Activated T-helper 1 cell treated with anti-CD3 and anti-CD28 coated beads, Interleukin-2, amount 50 U/mL, for 16 hours (primary cell): ENCODE data around the gene PAX7.

ENCODE experiments used
- DNase-seq, 2 donors: peaks; one replicate each; pipeline ENCODE4 v3.0.0-alpha.2; 2020; ENCODE audit warnings: low read depth in 1 of 2, low spot score in 1 of 2

Gene PAX7

DNA sequence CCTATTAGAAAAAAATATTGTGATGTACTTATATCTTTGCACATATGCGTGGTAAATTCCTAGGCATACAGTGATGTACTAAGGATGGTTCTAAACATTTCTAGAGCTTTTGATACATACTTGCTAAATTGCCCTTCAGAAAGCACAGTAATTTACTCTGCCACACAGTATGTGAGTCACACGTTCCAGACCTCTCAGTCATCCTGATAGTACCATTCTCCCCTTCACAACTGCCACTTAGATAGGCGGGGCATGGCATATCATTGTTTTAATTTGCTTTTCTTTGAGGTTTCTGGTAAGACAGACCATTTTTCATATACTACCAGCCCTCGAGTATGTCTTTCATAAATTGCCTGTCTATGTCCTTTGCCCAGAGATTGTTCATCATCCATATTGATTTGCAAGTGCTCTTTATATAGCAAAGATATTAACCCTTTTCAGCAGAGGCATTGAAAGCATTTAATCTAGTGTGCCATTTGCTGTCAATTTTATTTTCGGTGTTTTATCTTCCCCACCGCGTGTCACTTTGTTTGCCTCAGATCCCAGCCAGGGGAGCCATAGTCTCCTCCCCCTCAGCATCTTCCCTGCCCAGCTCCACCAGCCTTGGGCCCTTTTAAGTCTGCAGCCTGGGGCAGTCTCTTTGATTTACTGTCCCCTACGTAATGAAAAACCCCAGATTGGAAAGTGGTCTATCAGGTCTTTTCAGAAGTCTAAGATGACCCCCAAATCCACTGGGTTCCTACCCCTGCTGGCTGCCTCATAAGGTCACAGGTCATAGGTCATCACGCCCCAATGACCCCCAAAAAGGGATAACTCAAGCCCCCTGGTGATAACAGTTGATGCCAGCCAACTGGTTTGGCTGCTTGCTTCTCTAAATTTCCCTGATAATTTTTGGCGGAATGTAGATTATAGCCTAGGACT, 11.8 kb upstream of the PAX7 start:
- no peak for DNase-seq

DNA sequence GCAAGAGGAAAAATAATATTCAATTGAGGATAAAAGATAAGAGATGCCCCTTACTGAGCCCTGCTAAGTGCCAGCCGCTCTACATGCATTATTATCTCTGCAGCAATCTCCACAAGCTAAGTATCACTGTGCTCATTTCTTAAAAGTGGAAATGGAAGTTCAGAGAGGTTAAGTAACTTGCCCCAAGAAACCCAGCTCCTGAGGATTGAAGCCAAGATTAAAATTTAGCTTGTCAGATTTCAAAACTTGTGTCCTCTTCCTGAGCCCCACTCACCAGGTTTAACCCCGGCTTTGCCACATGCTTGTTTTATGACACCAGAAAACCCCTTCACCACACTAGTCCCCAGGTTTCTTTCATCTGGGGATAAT, 11.2 kb upstream of the PAX7 start:
- DNase-seq: no peak

DNA sequence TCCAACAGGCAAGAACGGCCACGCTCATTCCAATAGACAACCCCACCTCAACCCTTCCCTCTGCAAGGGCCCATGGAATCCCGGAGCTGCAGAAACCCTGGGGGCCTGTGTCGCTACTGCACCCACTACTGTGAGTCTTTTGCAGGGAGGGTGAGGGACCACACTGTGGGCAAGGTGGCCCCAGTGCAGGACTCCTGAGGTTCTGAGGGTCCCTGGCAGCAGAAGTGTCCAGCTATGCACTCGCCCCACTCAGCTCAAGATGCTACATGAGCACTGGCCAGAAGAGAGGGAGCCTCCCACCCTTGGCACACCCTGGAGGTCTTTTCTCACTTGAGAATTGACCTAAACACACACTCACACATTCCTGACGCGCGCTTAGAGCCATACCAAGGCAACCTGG, 2.1 kb upstream of the PAX7 start:
- DNase-seq: no peak

DNA sequence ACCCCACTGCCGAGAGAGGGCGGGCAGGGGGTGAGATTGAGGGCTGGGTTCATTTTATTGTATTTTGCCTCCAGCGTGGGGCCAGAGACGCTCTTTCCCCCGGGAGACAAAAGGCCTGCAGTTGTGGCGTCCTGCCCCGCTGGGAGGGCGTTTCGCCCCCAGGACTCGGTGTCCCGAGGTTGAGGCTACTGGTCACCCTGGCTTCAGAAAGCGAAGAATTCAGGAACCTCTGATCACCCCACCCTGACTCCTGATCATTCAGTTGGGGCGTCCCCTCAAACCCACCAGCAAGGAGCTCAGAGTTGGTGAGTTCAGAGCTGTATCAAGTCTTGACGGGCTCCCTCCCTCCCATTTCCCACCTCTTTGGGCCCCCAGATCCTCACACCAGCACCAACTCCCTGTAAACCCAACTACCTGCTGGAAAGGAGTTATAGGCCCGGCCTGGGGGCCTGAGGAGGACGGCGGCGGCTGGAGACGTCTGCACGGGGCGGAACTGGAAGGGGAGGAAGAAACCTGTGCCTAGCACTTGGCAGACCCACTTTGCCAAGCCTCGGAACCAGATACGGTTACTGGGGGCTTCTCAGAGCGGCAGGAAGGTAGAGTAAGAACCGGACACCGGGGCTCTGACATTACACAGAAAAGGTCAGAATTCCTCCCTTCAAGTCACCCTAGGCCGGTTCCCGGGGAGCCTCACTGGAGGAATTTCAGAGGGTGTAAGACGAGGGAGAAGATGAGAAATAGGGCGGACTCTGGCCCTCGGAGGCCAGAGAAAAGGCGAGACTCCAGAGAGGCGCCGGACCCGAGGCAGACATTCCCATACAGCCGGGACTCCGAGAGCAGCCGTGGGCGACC, 761 bp upstream of the PAX7 start:
- DNase-seq: no peak

DNA sequence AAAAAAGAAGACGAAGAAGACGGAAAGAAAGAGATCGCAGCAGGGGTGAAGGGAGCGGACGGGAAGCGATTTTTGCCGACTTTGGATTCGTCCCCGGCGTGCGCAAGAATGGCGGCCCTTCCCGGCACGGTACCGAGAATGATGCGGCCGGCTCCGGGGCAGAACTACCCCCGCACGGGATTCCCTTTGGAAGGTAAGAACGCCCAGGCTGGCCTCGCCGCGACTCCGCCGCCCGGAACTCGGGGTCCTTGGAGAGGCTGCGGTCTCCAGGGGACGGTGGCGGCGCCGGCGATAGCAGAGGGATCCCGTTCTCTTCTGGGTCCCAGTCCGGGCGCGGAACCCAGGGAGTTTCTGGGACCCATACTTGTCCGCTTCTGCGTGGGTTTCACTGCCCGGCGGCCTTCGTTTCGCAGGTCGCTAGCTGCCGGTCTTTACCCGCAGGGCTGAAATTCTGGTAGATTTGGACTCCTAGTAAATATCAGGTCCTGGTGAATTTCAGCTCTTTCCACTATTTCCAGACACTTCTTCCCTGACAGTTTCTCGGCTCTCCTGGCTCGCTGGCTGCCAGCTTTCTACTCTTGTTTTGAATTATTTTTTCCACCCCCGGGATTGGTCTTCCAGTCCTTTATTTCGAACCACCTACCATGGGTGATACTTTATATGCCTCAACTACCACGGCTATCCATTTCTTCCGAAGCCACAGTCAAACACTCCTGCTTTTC, 1.0 kb downstream of the PAX7 start:
- DNase-seq: no peak

DNA sequence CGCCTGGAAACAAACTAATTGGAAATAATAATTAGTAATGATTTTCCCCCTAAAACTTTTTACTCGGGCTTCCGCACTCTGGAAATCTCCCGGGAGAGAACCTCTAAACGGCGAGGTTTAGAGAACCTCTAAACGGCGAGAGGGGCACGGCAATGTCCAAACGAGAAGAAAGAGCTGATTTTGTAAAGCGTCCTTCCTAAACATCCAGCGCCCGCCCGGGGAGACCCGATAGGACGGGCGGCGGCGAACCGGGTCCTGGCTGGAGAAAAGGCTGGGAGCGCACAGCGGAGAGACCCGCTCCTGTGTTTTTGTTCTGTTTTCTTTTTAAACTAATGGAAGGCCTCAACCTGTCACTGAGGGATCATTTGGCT, 1.6 kb downstream of the PAX7 start:
- DNase-seq: no peak

DNA sequence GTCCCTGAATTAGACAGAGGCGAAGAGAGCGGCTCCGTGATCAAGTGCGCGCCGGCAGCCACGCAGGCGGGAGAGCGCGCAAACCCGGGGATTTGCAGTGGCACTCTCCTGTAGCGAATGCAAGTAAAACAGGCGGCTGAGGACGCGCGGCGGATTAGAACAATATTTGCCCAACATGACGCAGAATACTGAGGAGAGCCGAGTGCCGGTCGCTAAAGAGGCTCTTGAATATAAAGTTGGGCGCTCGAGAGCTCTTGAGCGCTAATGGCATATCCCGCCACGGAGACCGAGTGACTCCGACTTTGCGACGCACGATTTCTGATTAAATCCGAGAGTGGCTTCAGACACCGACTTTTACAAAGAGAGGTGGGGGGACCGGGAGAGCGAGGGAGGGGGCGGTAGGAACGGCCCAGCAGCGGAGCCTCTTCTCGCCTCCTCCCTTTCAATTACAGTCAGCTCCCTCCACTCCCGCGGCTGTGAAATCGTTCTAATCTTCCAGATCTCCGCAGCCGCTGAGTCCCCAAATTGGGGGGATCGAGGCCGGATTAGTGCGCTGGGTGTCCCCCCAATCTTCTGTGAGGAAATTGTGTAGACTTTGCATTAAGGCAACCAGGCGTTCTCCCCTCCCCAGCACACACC, 2.3 kb downstream of the PAX7 start:
- DNase-seq: no peak

DNA sequence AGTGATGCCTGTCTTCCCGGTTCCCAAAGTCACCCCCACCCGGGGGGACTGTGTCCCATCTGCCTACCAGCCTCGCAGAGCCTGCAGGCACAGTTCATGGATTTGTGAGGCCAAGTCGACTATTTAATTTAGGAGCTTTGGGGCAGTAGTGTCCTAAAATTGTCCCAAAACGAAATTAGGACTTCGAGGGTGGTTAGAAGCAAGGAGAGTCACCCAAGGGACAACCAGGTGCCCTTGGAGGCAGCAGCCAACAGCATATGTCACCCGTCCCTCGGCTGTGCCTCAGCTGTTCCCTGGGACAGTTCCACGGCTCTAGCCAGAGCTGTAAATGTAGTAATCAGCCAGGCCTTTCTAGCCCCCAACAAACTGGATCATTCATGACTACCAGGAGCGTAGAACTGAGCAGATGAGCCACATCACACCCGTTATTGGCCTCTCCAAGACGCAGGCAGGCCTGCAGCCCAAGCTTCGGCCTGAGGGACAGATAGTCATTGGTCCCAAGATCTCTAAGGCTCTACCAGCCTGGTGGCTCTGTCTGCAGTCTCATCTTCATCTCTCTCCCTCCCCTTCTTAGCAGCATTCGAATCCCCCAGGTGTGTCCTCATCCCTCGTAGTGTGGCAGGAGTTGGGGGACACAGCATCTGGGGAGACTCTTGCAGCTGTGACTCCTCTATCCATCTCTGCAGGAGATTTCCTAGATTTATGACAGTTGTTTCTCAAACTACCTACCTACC, 2.9 kb downstream of the PAX7 start:
- no peak for DNase-seq

DNA sequence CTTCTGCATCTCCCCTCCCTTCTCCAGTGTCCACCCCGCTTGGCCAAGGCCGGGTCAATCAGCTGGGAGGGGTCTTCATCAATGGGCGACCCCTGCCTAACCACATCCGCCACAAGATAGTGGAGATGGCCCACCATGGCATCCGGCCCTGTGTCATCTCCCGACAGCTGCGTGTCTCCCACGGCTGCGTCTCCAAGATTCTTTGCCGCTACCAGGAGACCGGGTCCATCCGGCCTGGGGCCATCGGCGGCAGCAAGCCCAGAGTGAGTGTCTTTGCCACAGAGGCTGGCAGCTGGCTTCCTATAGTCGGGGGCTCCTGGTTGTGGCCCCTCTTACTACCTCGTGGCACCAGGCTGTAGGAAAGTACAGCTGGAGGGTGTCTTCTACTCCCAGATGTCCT, 3.6 kb downstream of the PAX7 start:
- DNase-seq: no peak

DNA sequence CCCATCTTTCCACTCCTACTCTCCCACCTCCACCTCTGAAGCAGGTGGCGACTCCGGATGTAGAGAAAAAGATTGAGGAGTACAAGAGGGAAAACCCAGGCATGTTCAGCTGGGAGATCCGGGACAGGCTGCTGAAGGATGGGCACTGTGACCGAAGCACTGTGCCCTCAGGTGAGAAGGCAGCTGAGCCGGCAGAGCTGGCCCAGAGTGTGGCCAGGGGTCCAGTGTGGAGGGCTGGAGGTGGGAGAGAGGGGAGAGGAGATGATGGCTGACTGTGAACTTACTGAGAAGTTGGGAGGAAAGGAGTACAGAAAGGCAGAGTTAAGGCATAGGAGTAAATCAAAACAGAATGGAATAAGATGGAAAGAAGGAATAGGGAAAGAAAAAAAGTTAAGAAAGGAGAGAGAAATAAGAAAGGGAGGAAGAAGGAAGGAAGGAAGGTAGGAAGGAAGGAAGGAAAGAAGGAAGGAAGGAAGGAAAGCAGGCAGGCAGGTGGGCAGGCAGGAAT, 4.5 kb downstream of the PAX7 start:
- no peak for DNase-seq

DNA sequence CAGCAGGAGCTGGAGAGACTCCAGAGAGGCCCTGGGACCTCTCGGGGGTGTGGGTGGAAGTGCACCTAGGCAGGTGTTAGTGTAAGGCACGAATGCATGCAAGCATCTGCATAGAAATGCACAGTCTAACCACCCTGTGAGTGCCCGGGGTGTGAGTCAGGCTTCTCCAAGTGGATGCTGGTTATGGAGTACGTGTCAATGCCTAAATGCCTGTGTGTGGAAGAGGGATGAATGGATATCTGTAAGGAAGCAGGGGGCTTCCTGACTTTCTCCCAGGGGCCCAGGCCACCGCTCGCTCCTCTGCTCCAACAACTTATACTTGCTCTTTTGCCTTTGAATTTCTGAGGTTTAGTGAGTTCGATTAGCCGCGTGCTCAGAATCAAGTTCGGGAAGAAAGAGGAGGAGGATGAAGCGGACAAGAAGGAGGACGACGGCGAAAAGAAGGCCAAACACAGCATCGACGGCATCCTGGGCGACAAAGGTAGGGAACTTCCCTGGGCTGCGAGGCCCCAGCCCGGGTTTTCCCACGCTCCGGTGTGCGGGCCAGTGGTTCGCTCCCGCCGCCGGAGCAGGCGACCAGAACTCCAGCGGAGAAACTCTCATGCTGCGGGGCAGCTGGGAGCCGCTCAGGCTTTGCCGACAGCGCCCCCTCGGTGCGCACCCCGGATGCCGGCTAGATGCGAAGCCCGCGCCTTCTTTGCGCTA, 5.4 kb downstream of the PAX7 start:
- no peak for DNase-seq

DNA sequence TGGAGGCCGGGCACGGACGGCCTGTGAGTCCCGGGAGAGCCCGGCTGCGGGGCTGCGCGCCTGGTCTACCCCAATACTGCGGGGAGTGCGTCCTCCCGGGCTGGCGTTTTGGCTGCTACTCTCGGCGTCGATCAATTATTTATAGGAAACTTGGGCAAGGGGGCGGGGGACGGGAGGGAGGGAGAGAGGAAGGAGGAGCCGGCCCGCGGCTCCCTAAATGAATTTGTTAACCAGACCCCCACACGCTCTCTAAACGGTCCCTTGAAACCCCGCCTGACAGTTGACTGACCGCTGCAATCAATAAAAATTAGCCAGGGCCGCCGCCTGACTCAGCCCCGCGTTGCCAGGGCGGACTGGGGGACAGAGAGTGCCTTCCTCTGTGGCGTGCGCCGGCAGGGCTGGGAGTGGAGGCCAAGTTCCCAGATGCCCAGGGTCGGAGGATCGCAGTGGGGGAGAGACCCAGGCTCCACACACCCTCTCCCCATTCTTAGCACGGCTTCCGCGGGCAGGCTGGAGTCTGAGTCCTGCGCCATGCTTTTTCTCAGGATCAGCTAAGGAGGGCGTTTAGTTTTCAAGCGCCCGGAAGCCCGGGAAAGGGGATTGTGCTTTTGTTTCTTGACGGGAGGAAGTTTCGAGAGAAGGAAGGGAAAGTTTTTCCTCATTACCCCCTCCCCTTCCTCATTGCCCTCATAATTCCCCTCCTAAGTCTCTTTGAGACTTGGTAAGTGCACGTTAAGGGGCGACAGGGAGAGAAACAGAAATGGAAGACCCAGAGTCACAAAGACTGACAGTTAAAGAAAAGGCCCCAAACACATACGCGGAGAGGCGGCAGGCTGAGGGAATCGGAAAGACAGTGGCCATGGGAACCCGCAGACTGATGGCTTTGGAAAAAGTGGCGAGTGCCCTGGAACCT, 6.2 kb downstream of the PAX7 start:
- DNase-seq: no peak

DNA sequence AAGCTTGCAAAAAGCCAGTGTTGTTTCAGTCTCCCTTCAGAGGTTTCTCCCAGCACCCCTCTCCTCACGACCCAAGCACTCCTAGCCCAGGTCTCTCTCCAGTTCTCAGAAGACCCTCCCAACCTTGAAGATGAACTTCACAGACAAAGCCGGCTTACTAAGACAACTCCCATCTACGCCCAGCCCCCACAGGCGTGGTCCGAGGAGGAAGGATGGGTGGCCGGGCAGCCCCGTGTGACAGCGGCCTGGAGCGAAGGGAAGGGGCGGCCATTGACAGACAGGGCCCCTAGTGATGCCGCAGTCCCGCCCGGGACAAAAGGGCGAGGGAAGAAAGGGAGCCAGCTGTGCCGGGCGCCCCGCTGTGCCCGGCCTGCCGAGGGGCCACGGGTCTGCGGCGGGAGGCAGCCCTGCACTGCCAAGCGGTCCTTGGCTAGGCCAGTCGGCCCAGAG, 6.9 kb downstream of the PAX7 start:
- no peak for DNase-seq

DNA sequence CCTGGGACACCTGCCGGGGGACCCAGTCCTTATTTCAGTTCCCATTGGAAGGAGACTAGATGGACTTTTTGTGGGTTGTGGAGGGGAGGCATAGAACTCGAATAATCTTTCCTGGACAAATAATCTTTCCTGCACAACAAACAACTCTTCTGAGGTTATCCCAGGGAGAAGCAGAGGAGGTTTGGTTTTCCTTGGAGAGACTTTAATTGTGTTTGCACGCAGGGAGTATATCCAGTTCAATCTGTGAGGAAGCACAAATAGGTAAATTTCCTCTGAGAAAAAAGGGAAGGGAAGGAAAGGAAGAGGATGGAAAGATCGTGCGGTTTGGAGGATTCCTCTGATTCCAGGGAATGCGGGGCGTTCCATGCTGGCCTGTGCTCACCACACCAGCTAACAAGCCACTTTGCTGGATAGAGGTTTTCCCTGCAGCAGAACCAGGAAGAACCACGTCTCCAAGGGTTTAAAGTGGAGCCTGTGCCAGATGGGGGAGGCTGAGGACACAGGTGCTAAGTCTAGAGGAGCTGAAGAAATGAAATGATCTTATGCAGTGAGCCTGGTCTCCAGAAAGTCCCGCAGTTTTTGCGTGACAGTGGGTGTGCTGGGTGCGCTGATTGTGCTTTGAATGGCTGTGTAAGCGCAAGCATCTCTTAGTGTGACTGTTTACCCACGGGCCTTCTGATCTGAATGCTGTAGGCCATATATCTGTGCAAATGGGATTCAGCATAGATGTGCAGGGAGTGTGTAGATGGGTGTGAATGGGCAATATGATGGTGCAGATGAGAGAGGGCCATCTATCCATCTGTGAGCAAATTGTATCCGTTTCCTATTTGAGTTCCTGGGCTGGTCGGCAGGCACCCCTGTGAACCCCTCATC, 7.6 kb downstream of the PAX7 start:
- DNase-seq: no peak

DNA sequence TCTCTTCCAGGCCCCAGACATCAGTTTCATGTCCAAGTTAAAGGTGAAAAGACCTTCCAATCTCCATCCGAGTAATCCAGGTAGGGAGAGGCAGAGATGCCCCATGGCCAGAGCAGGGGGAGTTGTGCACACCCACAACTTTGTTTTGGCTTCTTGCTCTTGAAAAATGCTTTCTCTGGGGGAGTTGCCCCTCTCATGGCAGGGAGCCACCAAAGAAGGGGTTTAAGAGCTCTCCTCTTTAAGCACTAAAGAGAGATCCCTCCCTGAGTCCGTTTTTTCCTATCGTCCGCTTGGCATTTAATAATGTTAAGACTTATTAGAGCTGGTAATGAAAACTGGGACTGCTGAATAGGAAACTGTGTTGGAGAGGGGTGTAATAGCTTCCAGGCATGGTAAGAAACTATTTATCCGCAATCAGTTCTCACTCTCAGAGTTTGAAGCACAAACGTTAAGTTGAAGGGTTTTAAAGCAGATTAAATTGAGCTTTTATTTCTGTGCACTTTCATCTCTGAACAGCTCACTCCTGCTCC, 8.3 kb downstream of the PAX7 start:
- no peak for DNase-seq

DNA sequence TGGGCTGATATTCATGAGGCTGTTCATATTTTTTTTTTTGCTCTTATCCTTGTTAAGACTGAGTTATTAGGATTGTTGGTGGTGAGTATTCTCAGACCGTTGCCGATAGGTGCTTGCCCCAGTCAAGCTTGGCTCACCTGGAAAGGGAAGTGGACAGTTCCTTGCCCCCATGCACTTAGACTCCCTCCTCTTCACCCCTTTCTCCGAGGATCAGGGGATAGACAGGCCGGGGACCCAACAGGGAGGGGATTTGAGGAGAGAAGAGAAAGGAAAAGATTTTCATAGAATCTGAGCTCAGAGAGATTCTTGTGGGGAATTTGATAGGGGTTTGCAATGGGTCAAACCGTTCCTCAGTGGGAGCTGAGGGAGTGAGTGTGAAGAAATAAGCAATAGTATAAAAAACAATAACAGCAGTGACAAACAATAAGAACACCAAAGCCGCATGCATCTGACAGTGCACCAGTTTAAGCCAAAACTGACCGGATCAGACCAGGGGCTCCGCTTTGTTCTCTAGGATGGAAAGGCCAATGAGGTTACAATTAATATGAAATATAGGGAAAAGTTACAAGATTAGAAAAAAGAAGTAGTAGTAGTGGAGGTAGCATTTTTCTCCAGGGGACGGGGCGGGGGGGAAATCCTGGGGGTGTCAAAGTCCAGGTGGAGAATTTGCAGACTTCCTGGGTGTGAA, 8.9 kb downstream of the PAX7 start:
- DNase-seq: no peak
